ENCODE data around the gene SOST. TPM values are rescaled to one million over a fixed set of nuclear protein-coding genes. Genes with fewer than 3 reads are reported as not detected.

Gene SOST
- polyA plus RNA-seq, 1 donor, result not detected

DNA sequence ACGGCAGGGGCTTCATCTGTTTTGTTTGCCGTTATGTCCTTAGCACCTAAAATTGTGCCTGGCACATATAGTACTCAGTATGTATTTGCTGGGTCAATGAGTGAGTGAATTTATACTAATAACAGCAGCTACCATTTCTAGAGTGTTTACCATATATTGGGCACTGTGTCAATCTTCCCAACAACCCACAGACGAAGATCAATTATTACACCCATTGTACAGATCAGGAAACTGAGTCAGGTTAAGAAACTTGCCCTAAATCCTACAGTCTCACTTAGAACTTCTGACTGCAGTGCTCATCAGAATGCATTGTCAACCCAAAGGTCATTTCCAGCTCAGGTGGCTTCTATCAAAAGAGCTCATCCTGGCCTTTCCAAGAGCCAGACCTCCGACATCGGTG lies 52.4 kb downstream of the SOST start:
- DNase-seq, result no peak

Other genes with a start within 250 kb of the SOST start
- gene ETV4, start 212.5 kb downstream of the SOST start, polyA plus RNA-seq (ENCODE audit: insufficient read length), result 4.3 TPM
- 10.1 TPM for gene MEOX1, start 96.9 kb downstream of the SOST start, polyA plus RNA-seq (ENCODE audit: insufficient read length)
- 81.0 TPM for gene DUSP3, start 20.2 kb upstream of the SOST start, polyA plus RNA-seq (ENCODE audit: insufficient read length)
- not detected for gene CFAP97D1, start 21.6 kb upstream of the SOST start, polyA plus RNA-seq (ENCODE audit: insufficient read length)
- gene MPP3, start 74.4 kb upstream of the SOST start, polyA plus RNA-seq (ENCODE audit: insufficient read length), result 5.8 TPM
- 3.3 TPM for gene CD300LG, start 88.4 kb upstream of the SOST start, polyA plus RNA-seq (ENCODE audit: insufficient read length)
- gene MPP2, start 148.7 kb upstream of the SOST start, polyA plus RNA-seq (ENCODE audit: insufficient read length), result 2.2 TPM
- gene PPY, start 183.7 kb upstream of the SOST start, polyA plus RNA-seq (ENCODE audit: insufficient read length), result not detected
- not detected for gene PYY, start 195.1 kb upstream of the SOST start, polyA plus RNA-seq (ENCODE audit: insufficient read length)
- gene NAGS, start 245.8 kb upstream of the SOST start, polyA plus RNA-seq (ENCODE audit: insufficient read length), result 0.19 TPM

Data from hindlimb muscle (tissue), 1 donor.